Cortex of kidney (tissue), 1 donor: ENCODE measurements around the gene ATP8A1.

ENCODE experiments used
- DNase-seq: peaks from one replicate; lab custom pipeline; 2025; lab: John Stamatoyannopoulos, UW

Gene ATP8A1

DNA sequence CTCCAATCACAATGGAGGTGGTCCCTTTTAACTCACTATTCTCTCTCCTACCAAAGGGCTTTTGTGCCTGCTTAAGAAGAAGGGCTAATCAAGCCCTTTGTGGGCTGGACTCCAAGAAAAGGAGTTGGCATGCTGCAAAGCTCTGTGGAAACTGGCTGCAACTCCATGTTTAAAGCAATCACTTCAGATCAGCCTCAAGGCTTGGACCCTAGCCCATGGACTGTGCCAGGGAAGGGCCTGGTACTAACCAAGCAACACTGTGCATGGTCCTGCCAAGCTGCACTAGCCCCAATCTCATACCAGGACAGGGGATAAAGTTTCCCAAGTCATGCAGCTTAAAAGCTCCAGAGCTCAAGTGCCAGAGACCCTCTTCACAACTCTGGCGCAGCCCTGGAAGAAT lies 86.7 kb downstream of the ATP8A1 start:
- no peak for DNase-seq

DNA sequence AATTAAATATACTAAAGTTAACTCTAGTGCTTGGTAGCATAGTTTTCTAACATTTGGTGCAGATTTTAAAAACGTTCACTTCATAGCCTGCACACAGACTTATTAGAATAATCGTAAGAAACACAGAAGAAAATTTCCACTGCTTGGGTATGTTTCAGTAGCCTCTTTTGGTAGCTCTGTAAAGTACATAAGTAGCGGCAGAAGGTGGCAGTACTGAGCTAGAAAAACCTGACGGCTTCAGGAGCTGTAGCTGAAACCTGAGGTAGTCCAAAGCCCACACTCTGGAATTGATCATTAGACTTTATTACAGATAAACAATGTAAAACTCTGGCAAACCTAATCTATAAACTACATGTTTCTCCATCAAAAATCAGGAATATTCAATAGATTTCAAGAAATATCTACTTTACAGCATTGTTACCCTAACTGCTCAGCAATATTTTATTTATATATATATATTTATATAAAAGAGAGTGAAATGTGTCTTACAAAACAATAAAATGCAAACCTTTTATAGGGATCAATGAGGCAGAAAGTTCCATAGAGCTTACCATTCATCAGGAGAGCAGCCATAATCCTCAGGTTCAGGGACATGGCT lies 88.2 kb downstream of the ATP8A1 start:
- no peak for DNase-seq

DNA sequence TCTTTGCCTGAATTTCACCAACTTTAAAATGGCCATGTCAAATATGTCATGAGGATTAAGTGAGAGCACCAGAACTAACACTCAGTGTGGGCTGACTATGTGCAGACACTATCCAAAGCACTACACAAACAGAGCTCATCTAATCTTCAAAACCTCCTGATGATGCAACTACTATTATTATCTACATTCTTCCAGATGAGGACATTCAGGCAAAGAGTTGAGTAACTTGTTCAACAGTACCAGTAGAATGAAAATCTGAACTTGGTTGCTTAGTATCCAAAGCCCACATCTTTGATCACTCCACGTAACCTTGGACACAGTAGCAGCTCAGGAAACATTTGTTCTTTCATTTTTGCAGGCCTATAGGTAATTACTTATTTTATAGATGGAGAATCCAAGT lies 90.1 kb downstream of the ATP8A1 start:
- DNase-seq = no peak

DNA sequence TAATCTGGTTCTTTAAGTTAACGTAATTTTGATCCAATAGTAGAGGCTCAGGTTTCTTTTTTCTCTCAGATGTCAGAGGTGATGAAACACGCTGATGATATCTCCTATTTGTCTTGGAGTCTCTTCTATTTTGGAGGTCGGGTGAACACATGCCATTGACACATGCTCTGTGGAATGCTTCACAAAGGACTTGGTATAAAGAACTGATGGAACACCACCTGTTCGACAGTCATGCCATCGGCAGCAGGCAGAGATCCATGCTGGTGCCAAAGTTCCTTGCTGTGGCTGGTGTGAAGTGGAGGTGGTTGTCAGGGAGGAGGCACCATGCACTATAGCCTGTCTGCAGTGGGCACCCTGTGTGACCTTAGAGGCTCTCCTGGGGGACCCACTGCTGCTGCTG lies 94.9 kb downstream of the ATP8A1 start:
- no peak for DNase-seq

DNA sequence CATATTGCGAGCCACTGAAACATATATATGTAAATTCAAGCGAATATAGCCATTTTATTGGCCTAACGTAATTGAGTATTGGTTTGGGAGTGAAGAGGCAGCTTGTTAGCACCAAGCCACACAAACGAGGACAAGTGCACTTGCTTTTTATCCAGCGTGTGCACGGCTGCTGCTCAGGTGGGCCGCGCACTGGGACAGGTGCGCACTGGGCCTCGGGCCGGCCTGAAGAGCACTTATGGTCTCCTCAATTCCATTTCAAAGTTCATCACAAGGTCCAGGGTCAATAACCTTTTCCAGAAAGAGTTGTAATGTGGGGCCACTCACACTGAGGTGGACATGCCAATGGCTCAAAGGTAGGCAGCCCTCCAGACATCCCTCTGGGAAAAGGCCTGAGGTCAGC lies 95.9 kb downstream of the ATP8A1 start:
- no peak for DNase-seq

DNA sequence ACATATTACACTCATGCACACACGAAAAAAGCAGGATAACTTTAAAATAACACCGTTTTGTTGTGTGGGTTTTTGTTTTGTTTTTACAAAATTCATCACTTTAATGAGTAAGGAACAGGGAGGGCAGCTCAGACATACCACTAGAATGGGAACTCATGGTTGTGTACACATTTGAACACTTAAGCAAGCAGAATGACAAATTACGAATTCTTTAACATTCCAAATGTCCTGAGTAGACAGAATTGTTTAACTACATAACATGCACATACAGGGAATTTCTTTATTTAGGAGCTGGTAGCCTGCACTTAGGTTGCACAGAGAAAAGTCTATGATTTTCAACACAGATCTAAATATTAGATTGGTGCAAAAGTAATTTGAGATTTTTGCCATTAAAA lies 96.4 kb downstream of the ATP8A1 start:
- DNase-seq = no peak

DNA sequence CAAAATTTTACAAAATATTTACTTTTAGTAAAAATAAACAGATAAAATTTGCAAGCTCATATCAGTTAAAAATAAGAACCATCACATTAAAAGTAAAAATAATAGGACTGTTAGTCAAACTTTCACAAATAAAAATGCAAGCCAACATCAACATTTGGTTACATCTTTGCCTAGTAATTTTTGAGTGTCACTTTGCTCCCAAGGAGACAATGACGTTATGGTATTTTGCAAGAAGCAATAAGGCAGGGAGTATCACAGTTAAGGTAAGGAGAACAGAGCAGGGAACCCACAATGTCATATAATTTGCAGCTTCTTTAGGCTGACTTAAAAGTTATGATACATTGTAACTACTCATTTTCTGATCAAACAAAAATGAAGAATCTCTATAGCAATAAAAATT lies 98.7 kb downstream of the ATP8A1 start:
- no peak for DNase-seq

DNA sequence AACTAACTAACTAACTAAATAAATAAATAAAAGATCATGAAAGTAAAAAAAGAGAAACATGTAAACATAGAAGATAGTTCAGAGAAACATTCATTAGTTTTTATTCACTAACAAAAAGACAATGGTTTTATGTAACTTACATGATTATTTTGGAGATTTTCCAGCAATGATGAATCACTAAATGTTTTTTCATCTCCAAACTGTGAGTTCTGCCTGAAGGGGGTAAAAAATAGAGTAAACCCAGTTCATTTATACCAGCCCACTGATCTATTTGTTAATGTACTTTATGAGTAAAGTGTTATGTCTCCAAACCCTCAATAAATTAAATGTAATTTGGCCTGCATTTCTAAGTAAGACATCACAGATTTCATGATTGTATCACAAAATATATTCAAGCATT lies 101.1 kb downstream of the ATP8A1 start:
- no peak for DNase-seq

DNA sequence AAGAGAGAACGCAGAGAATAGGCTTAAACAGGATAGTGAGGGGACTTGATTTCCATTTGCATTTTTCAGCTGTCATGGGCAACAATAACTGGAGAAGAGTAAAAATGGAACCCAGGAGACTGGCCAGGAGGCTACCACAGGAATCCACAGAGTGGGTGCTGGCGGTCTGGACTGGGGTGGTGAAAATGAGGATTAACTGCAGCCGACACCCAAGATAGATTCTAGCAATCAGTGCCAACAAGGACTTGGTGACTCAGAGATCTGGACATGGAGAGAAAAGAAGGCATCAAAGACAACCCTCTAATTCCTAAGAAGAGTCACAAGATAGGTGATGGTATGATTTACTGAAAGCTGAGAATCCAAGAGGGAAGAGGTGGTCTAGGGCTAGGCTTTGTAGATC lies 102.8 kb downstream of the ATP8A1 start:
- DNase-seq = no peak

DNA sequence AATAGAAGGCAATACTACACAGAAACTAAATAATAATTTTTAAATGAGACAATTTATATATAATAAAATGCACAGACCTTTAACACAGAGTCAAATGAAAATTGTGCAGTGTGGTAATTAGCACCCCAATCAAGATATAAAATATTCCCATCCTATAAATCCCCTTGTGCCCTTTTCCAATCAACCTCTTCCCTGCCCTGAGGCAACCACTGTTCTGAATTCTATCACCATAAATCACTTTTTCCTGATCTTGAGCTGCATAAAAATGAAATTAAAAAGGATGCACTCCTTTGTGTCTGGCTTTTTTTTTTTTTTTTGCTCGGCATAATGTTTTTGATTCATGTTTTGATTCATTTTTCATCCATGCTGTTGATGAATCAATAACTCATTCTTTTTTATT lies 107.0 kb downstream of the ATP8A1 start:
- DNase-seq = no peak

DNA sequence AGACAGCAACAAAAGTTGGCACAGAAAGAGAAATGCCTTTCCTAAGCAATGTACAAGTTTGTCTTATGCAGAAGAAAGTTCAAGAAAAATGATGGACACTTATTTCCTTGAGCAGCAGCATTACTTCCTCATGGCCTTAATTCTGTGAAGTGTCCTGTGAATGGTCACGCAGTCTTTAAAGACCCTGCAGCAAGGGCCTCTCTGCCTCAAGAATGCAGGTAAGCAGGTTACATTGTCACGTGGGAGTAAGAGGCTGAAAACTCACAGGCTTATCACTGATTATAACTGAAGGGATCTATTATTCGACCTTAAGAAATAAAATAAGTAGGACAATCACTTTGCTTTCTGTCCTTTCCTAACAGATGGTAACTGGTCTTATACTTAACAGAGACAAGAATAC lies 109.1 kb downstream of the ATP8A1 start:
- no peak for DNase-seq

DNA sequence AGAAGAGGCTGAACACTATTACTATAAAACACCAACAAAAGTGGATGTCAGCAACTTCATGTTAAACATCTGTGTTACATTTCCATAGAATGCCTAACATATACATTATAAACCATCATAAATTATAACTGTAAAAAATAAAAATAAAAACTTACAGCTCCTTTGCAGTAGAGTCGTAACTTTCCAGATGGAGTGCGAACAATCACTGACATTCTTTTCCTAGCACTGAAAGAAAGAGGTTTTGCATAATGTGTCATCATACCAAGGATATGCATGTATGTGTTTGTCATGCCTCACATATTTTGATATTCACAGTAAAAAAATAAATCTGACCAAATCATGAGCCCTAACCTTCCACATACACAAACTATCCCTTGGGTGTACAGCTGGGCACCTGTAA lies 113.1 kb downstream of the ATP8A1 start:
- DNase-seq = no peak

DNA sequence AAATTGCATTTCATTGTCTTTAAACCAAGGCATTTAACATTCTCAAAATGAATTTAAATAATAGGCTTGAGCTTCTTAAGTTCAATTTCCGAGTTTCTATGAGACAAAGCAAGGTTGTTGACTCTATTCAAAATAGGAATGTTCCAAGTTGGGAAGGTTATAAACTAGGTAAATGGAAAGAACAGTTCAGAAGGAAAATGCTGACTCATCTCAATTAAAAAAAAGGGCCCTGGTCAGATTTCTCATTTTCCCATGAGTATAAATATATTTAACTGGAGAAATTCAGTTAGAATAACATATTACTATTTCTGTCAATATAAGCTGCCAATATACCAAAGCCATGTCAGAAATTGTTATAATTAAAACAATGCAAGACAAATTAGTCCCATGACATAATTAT lies 113.8 kb downstream of the ATP8A1 start:
- no peak for DNase-seq

DNA sequence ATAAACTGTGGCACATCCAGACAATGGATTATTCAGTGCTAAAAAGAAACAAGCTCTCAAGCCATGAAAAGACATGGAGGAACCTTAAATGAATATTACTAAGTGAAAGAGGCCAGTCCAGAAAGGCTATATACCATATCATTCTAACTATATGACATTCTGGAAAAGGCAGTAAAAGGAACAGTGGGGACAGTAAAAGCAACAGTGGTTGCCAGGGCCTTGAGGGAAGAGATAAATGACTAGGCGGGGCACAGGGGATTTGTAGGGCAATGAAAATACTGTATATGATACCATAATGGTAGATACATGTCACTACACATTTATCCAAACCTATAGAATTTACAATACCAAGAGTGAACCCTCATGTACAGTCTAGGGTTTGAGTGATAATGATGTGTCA lies 115.3 kb downstream of the ATP8A1 start:
- DNase-seq = no peak

DNA sequence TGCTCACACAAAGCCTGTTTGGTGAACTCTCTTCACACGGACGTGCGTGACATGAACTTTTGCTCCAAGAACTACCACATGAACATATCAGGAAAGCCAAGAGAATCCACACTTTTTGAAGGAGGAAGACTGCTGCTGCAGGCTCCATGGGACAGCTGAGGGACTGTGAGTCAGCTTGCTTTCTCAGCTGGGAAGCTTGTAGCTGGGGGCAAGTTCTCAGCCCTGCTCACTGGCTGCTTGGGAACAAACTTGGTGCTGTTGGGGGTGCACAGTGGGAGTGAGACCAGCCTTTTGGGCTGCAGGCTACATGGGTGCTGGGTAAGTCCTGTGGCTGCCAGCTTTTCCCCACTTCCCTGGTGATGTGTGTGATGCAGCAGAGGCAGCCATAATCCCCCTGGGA lies 123.9 kb downstream of the ATP8A1 start:
- no peak for DNase-seq

DNA sequence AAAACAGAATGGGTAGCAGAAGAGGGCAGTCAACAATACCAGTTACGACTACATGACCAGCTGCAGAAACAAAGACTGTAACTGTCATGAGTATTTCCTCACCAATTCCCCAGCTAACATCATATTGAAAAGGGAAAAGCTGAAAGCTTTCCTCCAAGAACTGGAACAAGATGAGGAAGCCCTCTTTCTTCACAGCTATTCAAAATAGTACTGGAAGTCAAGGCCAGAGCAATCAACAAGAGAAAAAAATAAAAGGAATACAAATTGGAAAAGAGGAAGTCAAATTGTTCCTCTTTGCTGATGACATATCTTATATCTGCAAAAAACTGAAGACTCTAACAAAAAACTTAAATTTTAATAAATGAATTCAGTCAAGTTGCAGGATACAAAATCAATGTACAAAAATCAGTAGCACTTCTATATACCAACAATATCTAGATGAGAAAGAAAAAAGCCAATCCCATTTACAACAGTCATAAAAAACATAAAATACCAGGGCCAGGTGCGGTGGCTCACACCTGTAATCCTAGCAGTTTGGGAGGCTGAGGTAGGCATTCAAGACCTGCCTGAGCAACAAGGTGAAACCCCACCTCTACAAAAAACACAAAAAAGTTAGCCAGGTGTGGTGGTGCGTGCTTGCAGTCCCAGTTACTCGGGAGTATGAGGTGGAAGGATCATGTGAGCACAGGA lies 125.4 kb downstream of the ATP8A1 start:
- no peak for DNase-seq

DNA sequence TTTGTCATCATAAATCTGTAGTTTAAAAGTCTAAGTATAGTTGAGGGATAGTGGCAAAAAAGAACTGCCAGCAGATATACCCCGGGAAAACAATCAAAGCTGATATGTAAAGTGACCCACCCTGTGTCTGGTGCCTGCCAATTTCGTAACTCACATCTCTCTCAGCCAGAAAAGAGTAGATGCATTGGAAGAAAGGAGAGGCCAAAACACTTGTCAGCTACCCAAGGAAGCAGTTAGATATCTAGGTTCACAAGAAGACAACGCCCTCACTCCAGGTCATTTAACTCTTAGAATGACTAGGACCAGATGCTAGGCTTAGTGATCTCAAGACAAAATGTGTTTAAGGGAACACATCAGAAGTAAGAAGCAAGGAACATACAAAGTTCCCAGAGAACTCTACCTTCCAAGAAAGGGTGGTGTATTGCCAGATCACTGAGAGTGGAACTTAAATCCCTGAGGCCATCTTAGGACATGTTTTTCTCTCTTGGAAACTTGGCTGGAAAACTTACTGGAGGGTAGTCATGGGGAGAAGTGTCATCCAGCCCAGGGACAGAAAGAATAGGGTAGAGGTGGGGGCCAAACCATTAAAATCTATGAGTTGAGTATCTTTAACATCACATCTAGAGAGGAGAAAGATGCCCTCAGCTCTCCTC lies 133.7 kb downstream of the ATP8A1 start:
- DNase-seq = no peak

DNA sequence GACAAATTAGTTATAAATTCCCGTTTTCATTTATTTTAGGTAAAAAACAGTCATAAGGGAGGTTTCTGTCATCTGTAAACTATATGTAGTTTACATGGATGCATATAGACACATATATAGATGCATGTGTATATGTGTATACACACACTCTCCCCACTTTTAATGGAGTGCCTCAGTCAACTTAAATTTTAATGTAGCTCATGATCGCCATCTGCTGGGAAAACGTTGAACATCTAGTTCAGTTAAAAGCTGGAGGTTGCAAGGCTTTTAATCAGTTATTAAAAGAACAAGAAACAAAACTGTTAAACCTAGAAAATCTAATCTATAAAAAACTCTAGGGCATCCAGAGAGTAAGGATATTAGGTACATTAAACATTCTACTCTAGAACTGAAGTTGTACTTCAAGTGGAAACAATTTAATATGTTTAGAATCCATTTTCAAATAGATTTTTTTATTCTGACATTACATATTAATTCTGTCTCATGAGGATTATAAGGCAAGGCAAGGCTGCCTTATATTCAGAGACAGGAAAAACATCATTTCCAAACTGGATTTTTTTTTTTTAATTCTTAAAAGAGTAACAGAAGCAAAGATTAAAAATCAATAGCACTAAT lies 137.0 kb downstream of the ATP8A1 start:
- no peak for DNase-seq

DNA sequence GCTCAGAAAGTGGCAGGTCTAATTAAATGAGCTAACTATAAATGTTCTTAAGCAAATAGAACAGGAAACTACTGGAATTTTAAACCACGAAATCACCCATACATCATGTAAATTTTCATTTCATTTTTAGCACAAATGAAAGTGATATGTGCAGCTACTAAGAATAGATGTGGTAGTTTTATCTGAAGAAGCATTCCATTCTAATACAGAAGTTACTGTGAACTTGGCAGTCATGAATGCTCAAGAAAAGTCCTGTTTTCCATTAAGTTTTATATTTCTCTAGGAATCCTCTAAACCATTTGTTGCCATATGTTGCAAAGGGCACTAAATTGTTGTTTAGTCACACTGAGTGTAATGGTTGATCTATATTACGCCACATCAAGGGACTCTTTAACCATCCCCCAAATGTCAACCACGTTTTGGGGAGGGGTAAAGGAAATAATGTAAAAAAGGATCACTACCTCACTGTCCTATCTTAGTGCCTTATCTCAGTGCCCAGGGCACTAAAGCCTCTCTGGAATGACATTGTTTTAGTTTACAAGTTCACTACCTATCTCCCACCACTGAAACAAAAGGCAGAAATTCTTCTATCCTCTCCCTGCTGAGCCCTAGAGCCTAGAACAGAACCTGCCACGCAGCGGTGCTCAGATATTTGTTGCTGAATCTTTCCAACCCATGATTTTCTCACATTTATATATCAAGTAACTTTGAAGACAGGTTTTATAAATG lies 141.6 kb downstream of the ATP8A1 start:
- DNase-seq = no peak

DNA sequence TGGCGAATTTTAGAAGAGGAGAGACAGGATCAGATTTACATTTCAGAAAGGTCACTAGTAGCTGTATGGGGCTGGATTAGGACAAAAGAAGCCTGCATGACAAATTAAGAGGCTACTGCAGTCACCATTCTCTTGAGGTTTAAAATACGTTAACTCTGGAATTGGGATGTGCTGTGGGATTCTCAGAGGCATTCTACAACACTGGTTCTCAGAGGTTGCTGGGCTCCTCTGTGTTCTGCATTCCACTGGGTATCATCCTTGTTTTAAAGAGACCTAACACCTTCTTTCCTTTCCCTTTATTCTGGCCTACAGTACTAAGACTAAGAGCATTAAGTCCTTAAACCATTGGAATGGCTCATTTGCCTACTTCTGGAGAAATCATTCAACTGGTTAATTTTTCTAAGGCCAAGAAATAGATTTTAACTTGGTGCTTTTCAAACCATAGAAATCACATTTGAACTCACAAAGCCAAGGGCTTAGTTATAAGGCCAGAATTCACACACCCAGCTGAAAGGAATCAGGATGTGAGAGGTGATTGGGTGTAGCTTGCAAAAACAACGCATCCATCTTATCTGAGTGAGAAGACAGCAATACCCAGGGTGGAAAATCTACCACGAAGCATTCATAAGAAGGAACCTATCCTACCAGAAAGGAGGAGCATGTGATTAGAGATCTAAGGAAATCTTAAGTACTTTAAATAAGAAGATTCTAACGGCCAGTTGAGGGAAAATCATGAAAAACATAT lies 143.0 kb downstream of the ATP8A1 start:
- no peak for DNase-seq

DNA sequence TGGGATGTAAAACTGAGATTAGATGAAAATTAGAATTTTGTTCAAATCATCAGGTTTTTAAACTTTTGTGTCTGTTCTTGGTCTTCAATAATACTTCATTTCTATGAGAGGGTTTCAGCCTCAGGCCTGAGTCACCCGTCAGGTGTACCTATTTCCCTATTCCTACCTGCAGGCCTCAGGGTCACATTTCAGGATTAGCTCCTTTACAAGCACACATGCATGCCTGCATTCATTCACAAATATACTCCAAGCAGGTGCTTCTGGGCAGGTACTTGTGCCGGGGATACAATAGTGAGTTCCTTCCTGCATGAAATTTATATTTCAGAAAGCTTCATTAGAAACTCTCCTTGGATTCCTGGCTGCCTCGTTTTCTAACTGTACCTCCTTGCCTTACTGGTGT lies 144.7 kb downstream of the ATP8A1 start:
- no peak for DNase-seq

DNA sequence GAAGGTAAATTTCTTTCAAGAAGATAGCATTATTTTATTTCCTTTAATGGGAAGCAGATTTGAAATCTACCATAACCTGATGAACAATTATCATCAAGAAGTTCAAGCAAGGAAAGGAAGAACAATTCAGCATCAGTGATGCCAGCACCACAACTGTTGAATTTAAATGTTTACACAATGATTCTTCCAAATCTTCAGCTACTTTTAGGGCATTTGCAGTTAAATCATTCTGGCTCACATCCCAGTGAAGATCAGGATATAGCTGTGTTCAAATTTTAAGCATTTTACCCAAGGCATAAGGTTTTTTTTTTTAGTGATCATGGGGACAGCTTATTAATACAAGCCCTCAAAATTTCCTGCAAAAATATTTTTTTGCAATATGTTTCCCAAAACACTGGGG lies 146.7 kb downstream of the ATP8A1 start:
- no peak for DNase-seq
